Central memory CD8-positive, alpha-beta T cell (primary cell): ENCODE measurements around the gene RAB14.
"Not testable (repeated sequence)": the region's sequence is repeated elsewhere in the genome, so short reads cannot be mapped to it uniquely, and the experiment has no call there.

ENCODE experiments used
- ATAC-seq: fragments of 150-1000 bp; cut with Tn5 transposase; replicated peaks from 2 replicates; pipeline ENCODE4 v1.10.0; 2022; ENCODE audit warnings: mild to moderate bottlenecking, moderate FRiP score, moderate number of reproducible peaks; ENCODE audit not compliant: poor library complexity, severe bottlenecking; ENCODE audit errors: extremely low read depth
- DNase-seq, 2 donors: peaks; one replicate each; pipeline ENCODE4 v3.0.0; 2021; ENCODE audit warnings: low spot score in 2 of 2
- H3K27ac Mint-ChIP-seq: one replicate; pipeline ENCODE4 v1.8.0; 2022; ENCODE audit warnings: low read depth, mild to moderate bottlenecking, moderate library complexity, mixed read lengths
- H3K27me3 Mint-ChIP-seq: one replicate; pipeline ENCODE4 v1.8.0; 2022; ENCODE audit warnings: mixed read lengths
- H3K36me3 Mint-ChIP-seq: one replicate; pipeline ENCODE4 v1.8.0; 2022; ENCODE audit warnings: mild to moderate bottlenecking, moderate library complexity, mixed read lengths; ENCODE audit not compliant: insufficient read depth
- H3K4me1 Mint-ChIP-seq: one replicate; pipeline ENCODE4 v1.8.0; 2022; ENCODE audit warnings: mixed read lengths
- H3K4me3 Mint-ChIP-seq: one replicate; pipeline ENCODE4 v1.8.0; 2022; ENCODE audit warnings: mild to moderate bottlenecking, moderate library complexity, mixed read lengths
- H3K9me3 Mint-ChIP-seq: one replicate; pipeline ENCODE4 v1.8.0; 2022; ENCODE audit warnings: mixed read lengths

RAB14 gene

DNA sequence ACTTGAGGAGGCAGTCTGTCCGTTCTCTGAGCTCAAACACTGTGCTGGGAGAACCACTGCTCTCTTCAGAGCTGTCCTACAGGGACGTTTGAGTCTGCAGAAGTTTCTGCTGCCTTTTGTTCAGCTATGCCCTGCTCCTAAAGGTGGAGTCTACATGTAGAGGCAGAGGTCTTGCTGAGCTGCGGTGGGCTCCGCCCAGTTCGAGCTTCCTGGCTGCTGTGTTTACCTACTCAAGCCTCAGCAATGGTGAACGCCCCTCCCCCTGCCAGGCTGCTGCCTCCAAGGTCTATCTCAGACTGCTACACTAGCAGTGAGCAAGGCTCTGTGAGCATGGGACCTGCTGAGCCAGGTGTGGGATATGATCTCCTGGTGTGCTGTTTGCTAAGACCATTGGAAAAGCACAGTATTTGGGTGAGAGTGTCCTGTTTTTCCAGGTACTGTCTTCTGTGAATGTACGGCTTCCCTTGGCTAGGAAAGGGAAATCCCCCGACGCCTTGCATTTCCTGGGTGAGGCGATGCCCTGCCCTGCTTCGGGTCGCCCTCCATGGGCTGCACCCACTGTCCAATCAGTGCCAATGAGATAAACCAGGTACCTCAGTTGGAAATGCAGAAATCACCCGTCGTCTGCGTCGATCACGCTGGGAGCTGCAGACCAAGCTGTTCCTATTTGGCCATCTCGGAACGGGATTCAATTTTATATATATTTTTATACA lies 68.4 kb downstream of the RAB14 start:
- Mint-ChIP-seq H3K4me3 (peak overlapping the region; percentile 66), H3K27me3 (no peaks in the 10 kb centered on the region), H3K27ac (peak overlapping the region; percentile 79), H3K4me1 (peaks cover 67% of the 10 kb centered on the region), H3K36me3 (peaks cover 39% of the 10 kb centered on the region), H3K9me3 (no peaks in the 10 kb centered on the region)
- DNase-seq (peak; percentile 50 to 56), ATAC-seq (peak; percentile 100)

DNA sequence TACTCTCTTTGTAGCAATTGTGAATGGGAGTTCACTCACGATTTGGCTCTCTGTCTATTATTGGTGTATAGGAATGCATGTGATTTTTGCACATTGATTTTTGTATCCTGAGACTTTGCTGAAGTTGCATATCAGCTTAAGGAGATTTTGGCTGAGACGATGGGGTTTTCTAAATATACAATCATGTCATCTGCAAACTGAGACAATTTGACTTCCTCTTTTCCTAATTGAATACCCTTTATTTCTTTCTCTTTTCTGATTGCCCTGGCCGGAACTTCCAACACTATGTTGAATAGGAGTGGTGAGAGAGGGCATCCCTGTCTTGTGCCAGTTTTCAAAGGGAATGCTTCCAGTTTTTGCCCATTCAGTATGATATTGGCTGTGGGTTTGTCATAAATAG lies 72.3 kb downstream of the RAB14 start:
- not testable (repeated sequence) for H3K27ac Mint-ChIP-seq, H3K4me3 Mint-ChIP-seq, DNase-seq, H3K9me3 Mint-ChIP-seq, ATAC-seq, H3K27me3 Mint-ChIP-seq
- H3K4me1 Mint-ChIP-seq: peaks cover 57% of the 10 kb centered on the region
- H3K36me3 Mint-ChIP-seq: peaks cover 36% of the 10 kb centered on the region
